ENCODE data around the gene PCDH1. TPM values are rescaled to one million over a fixed set of nuclear protein-coding genes. Genes with fewer than 3 reads are reported as not detected.

The PCDH1 gene
- total and polyA plus RNA-seq, 2 donors (not counting 3 experiments of a cell fraction or from before 2014, with no cell fraction given): 113 to 136 TPM

DNA sequence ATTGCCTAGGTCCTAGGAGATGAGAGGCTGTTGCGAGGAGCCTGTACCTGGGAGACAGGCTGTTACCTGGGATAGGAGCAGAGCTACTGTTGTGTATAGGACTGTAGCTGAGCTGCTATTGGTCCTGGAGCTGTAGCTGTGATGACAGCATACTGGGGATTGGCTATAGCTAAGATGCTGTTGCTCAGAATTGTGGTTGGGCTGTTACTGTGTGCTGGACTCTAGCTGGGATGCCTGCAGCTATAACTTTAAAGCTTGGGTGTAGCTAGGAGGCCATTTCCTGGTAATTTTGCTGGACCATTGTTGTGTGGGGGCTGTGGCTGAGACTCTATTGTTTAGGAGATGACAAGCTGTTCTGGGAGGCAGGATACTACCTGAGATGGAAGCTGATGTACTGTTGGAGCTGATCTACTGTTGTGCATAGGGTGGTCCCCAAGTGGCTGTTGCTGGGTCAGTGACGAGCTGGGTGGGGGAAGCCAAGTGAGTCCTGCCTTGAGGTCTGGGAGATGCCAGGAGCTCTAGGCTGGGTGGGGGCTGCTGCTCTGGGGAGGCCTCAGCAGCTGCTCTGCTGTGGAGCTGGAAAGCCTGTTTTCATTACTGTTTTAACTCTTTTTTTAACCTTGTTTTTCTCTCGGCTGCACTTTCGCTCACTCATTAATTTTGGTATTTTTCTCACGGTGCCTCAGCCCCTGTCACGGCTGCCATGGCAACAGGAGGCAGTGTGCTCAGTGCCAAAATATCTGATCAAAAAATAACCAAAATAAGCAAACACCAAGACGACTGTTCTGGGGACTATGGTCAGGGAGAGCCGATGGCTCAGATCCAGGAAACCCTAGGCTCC lies 3.0 kb upstream of the PCDH1 start:
- POLR2A ChIA-PET: no interaction called here

More for the DNA sequence above, 3.0 kb upstream of the PCDH1 start:
- Histone ChIP-seq H2AFZ (ENCODE audit: low read depth, low read length) (no peak overlapping the region), H3K9ac (replicated peaks; ENCODE audit: extremely low read depth, insufficient read depth, low read length) (no peak overlapping the region), H3K9me1 (replicated peaks; ENCODE audit: control insufficient read depth, extremely low read depth, insufficient read depth, low read length) (no peaks in the 10 kb centered on the region), H3K27me3 (ENCODE audit: control insufficient read depth in 2 of 2, insufficient read depth in 2 of 2, low read length in 2 of 2) (peaks cover 26 to 44% of the 10 kb centered on the region in 2 experiments), H3K79me2 (ENCODE audit: control insufficient read depth, insufficient read depth, low read length) (peaks cover 18% of the 10 kb centered on the region), H3K4me1 (ENCODE audit: control insufficient read depth, extremely low read depth, insufficient read depth, low read length) (peaks cover 5% of the 10 kb centered on the region), H3K27ac (ENCODE audit: insufficient read depth, low read depth, low read length) (no peak overlapping the region), H3K4me2 (ENCODE audit: insufficient read depth, low read length) (no peak overlapping the region), H4K20me1 (replicated peaks; ENCODE audit: control insufficient read depth, extremely low read depth, insufficient read depth, low read length) (no peaks in the 10 kb centered on the region), H3K9me3 (replicated peaks; ENCODE audit: control insufficient read depth, insufficient read depth, low read length) (no peaks in the 10 kb centered on the region), H3K4me3 (replicated peaks in 1 of 3; ENCODE audit: insufficient read depth in 1 of 3, low read depth in 1 of 3, low read length in 3 of 3) (no peak overlapping the region), H3K36me3 (ENCODE audit: control insufficient read depth in 2 of 2, extremely low read depth in 1 of 2, insufficient read depth in 2 of 2, low read length in 2 of 2) (no peaks in the 10 kb centered on the region)
- CTCF ChIA-PET: interaction anchor here (0.7 to 8.4 kb wide), 19 partner anchors 9 to 289 kb away, joined by 3 to 233 read pairs (median 6); partner anchors contain the start of genes PCDH12 and RNF14
- intact Hi-C loops (cut with micrococcal nuclease) (no loop called here), dilution Hi-C loops (cut with MboI; ENCODE audit: extremely low pct_ligation_motif_present, low sequenced_read_pairs) (loop anchor here (25.0 kb wide), 1 partner anchor 144 kb away; no protein-coding TSS in a partner anchor)
- no peak for DNase-seq (ENCODE audit: low read depth, low spot score)
- peak; percentile 73 for FAIRE-seq
- no peak for TF ChIP-seq MYC (IDR thresholded peaks at IDR 0.05; ENCODE audit: low read depth, low read length)
- no peak for TF ChIP-seq POLR2AphosphoS5 (IDR thresholded peaks at IDR 0.05; ENCODE audit: insufficient read depth, low read depth, low read length)
- no peak for TF ChIP-seq POLR2A (IDR thresholded peaks at IDR 0.05; ENCODE audit: low read depth, low read length)
- no peak for TF ChIP-seq MAX (IDR thresholded peaks at IDR 0.05; ENCODE audit: insufficient read depth, insufficient read length)
- TF ChIP-seq, protein P1, sequence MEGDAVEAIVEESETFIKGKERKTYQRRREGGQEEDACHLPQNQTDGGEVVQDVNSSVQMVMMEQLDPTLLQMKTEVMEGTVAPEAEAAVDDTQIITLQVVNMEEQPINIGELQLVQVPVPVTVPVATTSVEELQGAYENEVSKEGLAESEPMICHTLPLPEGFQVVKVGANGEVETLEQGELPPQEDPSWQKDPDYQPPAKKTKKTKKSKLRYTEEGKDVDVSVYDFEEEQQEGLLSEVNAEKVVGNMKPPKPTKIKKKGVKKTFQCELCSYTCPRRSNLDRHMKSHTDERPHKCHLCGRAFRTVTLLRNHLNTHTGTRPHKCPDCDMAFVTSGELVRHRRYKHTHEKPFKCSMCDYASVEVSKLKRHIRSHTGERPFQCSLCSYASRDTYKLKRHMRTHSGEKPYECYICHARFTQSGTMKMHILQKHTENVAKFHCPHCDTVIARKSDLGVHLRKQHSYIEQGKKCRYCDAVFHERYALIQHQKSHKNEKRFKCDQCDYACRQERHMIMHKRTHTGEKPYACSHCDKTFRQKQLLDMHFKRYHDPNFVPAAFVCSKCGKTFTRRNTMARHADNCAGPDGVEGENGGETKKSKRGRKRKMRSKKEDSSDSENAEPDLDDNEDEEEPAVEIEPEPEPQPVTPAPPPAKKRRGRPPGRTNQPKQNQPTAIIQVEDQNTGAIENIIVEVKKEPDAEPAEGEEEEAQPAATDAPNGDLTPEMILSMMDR (IDR thresholded peaks at IDR 0.05; ENCODE audit: extremely low read depth in 1 of 2, insufficient read depth in 1 of 2, low read depth in 1 of 2, low read length in 2 of 2): no peak
- no peak for TF ChIP-seq JUN (IDR thresholded peaks at IDR 0.05; ENCODE audit: borderline replicate concordance, insufficient read depth, insufficient read length, low read depth)
- TF ChIP-seq GATA2 (IDR thresholded peaks at IDR 0.05; ENCODE audit: insufficient read depth, insufficient read length, low read depth, low read length): no peak
- no peak for TF ChIP-seq FOS (IDR thresholded peaks at IDR 0.05; ENCODE audit: borderline replicate concordance, insufficient read depth, low read length)
- TF ChIP-seq EZH2 (IDR thresholded peaks at IDR 0.05; ENCODE audit: borderline replicate concordance, low read depth, low read length, severe bottlenecking): no peak
- no TSS peak for BruUV-seq (replicated peaks)
